Measurements from ENCODE around the gene CACNG4. TPM values are rescaled to one million over a fixed set of nuclear protein-coding genes. Genes with fewer than 3 reads are reported as not detected.

The CACNG4 gene
- total RNA-seq, 4 donors from 2014 or later = 0.44 TPM; not detected in 3

DNA sequence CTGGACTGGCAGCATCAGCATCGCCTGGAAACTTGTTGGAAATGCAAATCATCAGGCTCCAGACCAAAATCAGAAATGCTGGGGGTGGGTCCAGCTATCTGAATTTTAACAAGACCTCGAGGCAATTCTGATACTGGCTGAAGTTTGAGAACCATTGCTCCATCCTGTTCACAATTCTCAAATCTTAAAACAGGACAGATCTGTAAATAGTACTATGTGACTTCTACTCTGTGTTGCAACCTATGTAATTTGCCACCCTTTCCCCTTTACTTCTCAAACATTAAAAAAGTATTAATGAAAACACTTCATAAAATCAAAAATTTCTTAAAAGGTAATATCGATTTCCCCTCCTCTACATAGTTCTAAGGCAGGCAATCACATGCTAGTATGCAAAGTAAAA lies 108.4 kb downstream of the CACNG4 start:
- peaks cover 0 to 36% (median under 1%) of the 10 kb centered on the region in 3 donors for H3K36me3 ChIP-seq
- H3K4me1 ChIP-seq = no peaks in the 10 kb centered on the region
- no peaks in the 10 kb centered on the region for H3K27me3 ChIP-seq
- no peaks in the 10 kb centered on the region for H3K9me3 ChIP-seq
- no peak overlapping the region for H3K27ac ChIP-seq
- no peak for DNase-seq (ENCODE audit: low spot score in 2 of 2)
- TF ChIP-seq POLR2A (IDR thresholded peaks at IDR 0.05) (no peak), EP300 (IDR thresholded peaks at IDR 0.05) (no peak)
- TF ChIP-seq, protein P1, sequence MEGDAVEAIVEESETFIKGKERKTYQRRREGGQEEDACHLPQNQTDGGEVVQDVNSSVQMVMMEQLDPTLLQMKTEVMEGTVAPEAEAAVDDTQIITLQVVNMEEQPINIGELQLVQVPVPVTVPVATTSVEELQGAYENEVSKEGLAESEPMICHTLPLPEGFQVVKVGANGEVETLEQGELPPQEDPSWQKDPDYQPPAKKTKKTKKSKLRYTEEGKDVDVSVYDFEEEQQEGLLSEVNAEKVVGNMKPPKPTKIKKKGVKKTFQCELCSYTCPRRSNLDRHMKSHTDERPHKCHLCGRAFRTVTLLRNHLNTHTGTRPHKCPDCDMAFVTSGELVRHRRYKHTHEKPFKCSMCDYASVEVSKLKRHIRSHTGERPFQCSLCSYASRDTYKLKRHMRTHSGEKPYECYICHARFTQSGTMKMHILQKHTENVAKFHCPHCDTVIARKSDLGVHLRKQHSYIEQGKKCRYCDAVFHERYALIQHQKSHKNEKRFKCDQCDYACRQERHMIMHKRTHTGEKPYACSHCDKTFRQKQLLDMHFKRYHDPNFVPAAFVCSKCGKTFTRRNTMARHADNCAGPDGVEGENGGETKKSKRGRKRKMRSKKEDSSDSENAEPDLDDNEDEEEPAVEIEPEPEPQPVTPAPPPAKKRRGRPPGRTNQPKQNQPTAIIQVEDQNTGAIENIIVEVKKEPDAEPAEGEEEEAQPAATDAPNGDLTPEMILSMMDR (IDR thresholded peaks at IDR 0.05) = no peak
- no peak overlapping the region for H3K4me3 ChIP-seq
- 83 to 94% methylated on average over 3 of the region's 3 CpGs for WGBS, 2 donors

DNA sequence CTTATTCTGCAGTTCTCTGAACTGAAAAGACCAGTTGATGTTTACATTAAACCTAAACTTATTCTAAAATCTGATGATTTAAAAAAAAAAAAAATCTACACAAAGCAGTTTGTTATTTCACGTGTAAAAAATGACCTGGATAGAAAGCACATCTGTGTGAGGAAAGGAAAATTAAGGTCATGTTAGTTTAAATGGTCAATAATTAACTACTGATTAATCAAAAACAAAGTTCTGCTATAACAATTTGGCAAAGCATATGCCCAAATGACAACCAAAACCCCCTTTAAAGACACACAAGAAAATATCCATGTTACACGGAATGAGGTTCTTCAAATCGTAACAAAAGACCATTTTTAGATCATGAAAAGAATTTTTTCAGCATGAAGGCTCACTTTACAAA lies 110.3 kb downstream of the CACNG4 start:
- no peak overlapping the region for H3K4me3 ChIP-seq
- peaks cover 0 to 42% (median 8%) of the 10 kb centered on the region in 3 donors for H3K36me3 ChIP-seq
- H3K27ac ChIP-seq = no peak overlapping the region
- no peaks in the 10 kb centered on the region for H3K9me3 ChIP-seq
- TF ChIP-seq EP300 (IDR thresholded peaks at IDR 0.05) = no peak
- no peak for TF ChIP-seq POLR2A (IDR thresholded peaks at IDR 0.05)
- TF ChIP-seq, protein P1 (IDR thresholded peaks at IDR 0.05) = no peak
- DNase-seq (ENCODE audit: low spot score in 2 of 2) = no peak
- H3K27me3 ChIP-seq = no peaks in the 10 kb centered on the region
- 55 to 57% methylated on average over 3 of the region's 3 CpGs for WGBS, 2 donors
- H3K4me1 ChIP-seq = no peaks in the 10 kb centered on the region

DNA sequence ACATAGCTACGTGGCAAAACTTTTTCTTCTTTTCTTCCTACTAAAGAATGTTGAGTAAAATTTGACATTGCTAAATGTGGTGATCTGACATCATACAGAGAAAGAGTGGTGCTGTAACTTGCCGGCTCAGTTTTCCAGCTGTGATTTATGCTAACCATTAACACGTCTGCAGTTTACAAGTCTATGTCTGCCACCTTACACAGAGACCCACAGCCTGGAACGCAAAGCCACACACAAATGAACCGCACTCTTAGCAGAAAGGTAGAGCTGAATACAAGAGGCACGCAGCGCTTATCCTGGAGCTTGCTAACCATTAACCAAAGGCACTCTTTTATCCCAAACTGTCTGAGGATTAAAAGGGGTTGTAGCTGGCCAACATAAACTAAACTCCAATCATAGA lies 111.8 kb downstream of the CACNG4 start:
- Histone ChIP-seq H3K4me3 (no peak overlapping the region), H3K4me1 (no peaks in the 10 kb centered on the region), H3K9me3 (no peaks in the 10 kb centered on the region), H3K27me3 (no peaks in the 10 kb centered on the region), H3K27ac (no peak overlapping the region), H3K36me3 (peaks cover 0 to 39% (median 8%) of the 10 kb centered on the region in 3 donors)
- WGBS, 2 donors = 63 to 69% methylated on average over 7 of the region's 7 CpGs
- no peak for TF ChIP-seq EP300 (IDR thresholded peaks at IDR 0.05)
- TF ChIP-seq POLR2A (IDR thresholded peaks at IDR 0.05) = no peak
- TF ChIP-seq, protein P1 (IDR thresholded peaks at IDR 0.05) = no peak
- DNase-seq (ENCODE audit: low spot score in 2 of 2) = no peak

DNA sequence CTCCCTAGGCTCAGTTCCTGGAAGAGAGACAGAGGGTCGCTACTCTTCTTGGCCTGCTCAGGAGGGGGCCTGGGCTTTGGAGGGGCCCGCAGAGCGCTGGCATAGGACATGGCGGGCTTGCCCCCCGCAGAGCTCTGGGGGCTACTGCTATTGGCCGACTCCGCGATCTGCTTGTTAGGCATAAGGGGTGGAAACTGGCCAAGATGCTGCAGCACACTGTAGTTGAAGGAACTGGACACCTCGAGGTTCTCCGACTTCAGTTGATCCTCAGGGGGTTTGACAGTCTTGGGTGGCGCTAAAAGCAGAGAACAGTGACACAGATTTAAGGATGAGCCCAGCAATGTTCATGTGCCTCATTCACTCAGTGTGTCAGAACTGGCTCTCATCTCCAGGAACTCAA lies 113.8 kb downstream of the CACNG4 start:
- no peaks in the 10 kb centered on the region for H3K27me3 ChIP-seq
- no peak for DNase-seq (ENCODE audit: low spot score in 2 of 2)
- no peaks in the 10 kb centered on the region for H3K4me1 ChIP-seq
- no peak overlapping the region for H3K4me3 ChIP-seq
- TF ChIP-seq, protein P1 (IDR thresholded peaks at IDR 0.05) = no peak
- no peak for TF ChIP-seq EP300 (IDR thresholded peaks at IDR 0.05)
- no peak for TF ChIP-seq POLR2A (IDR thresholded peaks at IDR 0.05)
- H3K36me3 ChIP-seq = peaks cover 0 to 25% (median 8%) of the 10 kb centered on the region in 3 donors
- 91 to 94% methylated on average over 11 of the region's 11 CpGs for WGBS, 2 donors
- no peak overlapping the region for H3K27ac ChIP-seq
- no peaks in the 10 kb centered on the region for H3K9me3 ChIP-seq

DNA sequence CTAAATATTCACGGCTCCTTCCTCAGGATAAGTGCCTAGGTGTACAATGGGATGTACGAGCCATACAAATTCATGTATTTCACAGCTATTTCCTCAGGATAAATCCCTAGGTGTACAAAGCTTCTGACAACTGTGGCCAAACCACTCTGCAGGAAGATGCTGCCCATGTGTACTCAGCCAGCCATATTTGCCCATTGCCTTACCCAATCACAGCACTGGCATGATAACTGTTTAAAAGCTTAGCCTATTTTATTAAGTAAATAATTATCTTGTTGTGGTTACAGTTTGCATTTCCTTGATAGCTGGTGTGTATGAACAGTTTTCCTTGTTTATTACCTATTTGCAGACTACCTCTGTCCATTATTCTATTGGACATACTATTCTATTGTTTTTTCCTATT lies 115.0 kb downstream of the CACNG4 start:
- Histone ChIP-seq H3K4me1 (no peaks in the 10 kb centered on the region), H3K36me3 (peaks cover 0 to 28% (median 8%) of the 10 kb centered on the region in 3 donors), H3K9me3 (no peaks in the 10 kb centered on the region), H3K27ac (no peak overlapping the region), H3K4me3 (no peak overlapping the region), H3K27me3 (no peaks in the 10 kb centered on the region)
- DNase-seq (ENCODE audit: low spot score in 2 of 2) = no peak
- 95 to 98% methylated on average over 2 of the region's 2 CpGs for WGBS, 2 donors
- TF ChIP-seq POLR2A (IDR thresholded peaks at IDR 0.05) (no peak), EP300 (IDR thresholded peaks at IDR 0.05) (no peak)
- TF ChIP-seq, protein P1 (IDR thresholded peaks at IDR 0.05) = no peak
